GM12892 (cell line): ENCODE data around the gene DNAJC10.

Source experiments
- POLR2A ChIP-seq: IDR thresholded peaks from 2 replicates; pipeline ENCODE4 v1.6.1; 2011; ENCODE audit warnings: low read depth, low read length, control low read depth
- POLR2AphosphoS5 ChIP-seq: IDR thresholded peaks from 2 replicates; pipeline ENCODE4 v1.6.1; 2011; ENCODE audit warnings: low read depth, low read length, control low read depth
- TAF1 ChIP-seq: IDR thresholded peaks from 2 replicates; pipeline ENCODE4 v1.6.1; 2011; ENCODE audit warnings: low read depth, mild to moderate bottlenecking, control low read depth, low read length, borderline replicate concordance

DNA sequence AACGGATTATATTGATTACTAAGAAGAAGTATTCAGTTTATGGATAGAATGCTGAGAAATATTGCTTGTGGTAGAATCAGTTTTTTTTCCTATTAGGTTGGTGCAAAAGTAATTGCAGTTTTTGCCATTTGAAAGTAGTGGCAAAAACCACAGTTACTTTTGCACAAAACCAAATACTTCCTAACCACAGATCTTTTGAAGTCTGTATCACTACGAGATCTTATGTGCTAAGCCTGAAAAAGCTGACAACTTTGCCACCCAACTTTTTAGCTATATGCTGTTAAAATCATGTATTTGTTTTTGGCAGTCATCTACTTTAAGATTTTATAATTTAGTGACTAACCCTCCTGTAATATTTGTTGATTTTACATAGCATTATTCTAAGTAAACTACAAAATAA is 24.6 kb downstream of the DNAJC10 start:
- TF ChIP-seq POLR2AphosphoS5 (no peak), POLR2A (no peak), TAF1 (no peak)
